HEK293 (cell line): ENCODE measurements around the gene PKNOX2.

Source experiments
- CTCF ChIA-PET: fragments of 350-600 bp; formaldehyde crosslinking; extraction: SDS; loops from one replicate; lab custom pipeline; 2021; ENCODE audit warnings: antibody characterized with exemption; lab: Yijun Ruan, JAX
- POLR2A ChIA-PET: fragments of 300-600 bp; formaldehyde crosslinking; extraction: SDS; loops from one replicate; lab custom pipeline; 2020; ENCODE audit warnings: antibody characterized with exemption, inconsistent platforms; lab: Yijun Ruan, JAX
- H3K27ac ChIP-seq: fragments of 200-500 bp; sonication (Bioruptor generic); 2 replicates; pipeline ENCODE4 v1.5.1; 2014; ENCODE audit warnings: low read depth, low read length, control low read depth, inconsistent platforms; ENCODE audit errors: extremely low read depth
- H3K36me3 ChIP-seq, 2 experiments: fragments of 200-500 bp in 1 of 2; sonication (Bioruptor generic) in 1 of 2; 1 replicate in 1 of 2; 2 replicates in 1 of 2; pipeline ENCODE4 v1.5.1; 2014 to 2017; ENCODE audit warnings: inconsistent platforms in 2 of 2, low read length in 2 of 2; ENCODE audit not compliant: control insufficient read depth in 2 of 2, insufficient read depth in 1 of 2
- H3K4me1 ChIP-seq: fragments of 200-500 bp; sonication (Bioruptor generic); 2 replicates; pipeline ENCODE4 v1.5.1; 2014; ENCODE audit warnings: mild to moderate bottlenecking, low read length, inconsistent platforms; ENCODE audit not compliant: control insufficient read depth, insufficient read depth
- H3K4me3 ChIP-seq: 2 replicates; pipeline ENCODE4 v1.5.1; 2011; ENCODE audit warnings: low read depth, mild to moderate bottlenecking, control low read depth, low read length, moderate library complexity
- H3K9me3 ChIP-seq: fragments of 200-500 bp; sonication (Bioruptor generic); 2 replicates; pipeline ENCODE4 v1.5.1; 2014; ENCODE audit warnings: low read depth, low read length, inconsistent platforms; ENCODE audit not compliant: control insufficient read depth, insufficient read depth
- BCL11A ChIP-seq: fragments of 450-650 bp; formaldehyde crosslinking; IDR thresholded peaks from 2 replicates; pipeline ENCODE4 v1.5.1; 2016; ENCODE audit warnings: low read depth, missing biosample characterization, missing genetic modification characterization
- GLI2 ChIP-seq: fragments of 450-650 bp; formaldehyde crosslinking; IDR thresholded peaks from 2 replicates; pipeline ENCODE4; 2017; ENCODE audit warnings: missing biosample characterization, missing genetic modification characterization, low read depth, borderline replicate concordance
- KLF10 ChIP-seq: fragments of 450-650 bp; IDR thresholded peaks from 2 replicates; pipeline ENCODE4 v1.5.1; 2018; ENCODE audit warnings: missing biosample characterization, mild to moderate bottlenecking, missing genetic modification characterization
- KLF8 ChIP-seq: fragments of 450-650 bp; formaldehyde crosslinking; IDR thresholded peaks from 2 replicates; pipeline ENCODE4 v1.5.1; 2016; ENCODE audit warnings: missing biosample characterization, missing genetic modification characterization
- ZEB2 ChIP-seq: fragments of 450-650 bp; formaldehyde crosslinking; IDR thresholded peaks from 2 replicates; pipeline ENCODE4 v1.5.1; 2016; ENCODE audit warnings: missing biosample characterization, missing genetic modification characterization
- ZNF140 ChIP-seq: fragments of 450-650 bp; formaldehyde crosslinking; IDR thresholded peaks from 2 replicates; pipeline ENCODE4 v1.5.1; 2016; ENCODE audit warnings: missing biosample characterization, missing genetic modification characterization
- ZNF155 ChIP-seq: fragments of 450-650 bp; formaldehyde crosslinking; IDR thresholded peaks from 2 replicates; pipeline ENCODE4 v1.5.1; 2016; ENCODE audit warnings: missing biosample characterization, missing genetic modification characterization
- ZNF324 ChIP-seq: fragments of 450-650 bp; formaldehyde crosslinking; IDR thresholded peaks from 2 replicates; pipeline ENCODE4 v1.5.1; 2016; ENCODE audit warnings: missing biosample characterization, missing genetic modification characterization
- ZNF544 ChIP-seq: fragments of 450-650 bp; formaldehyde crosslinking; IDR thresholded peaks from 2 replicates; pipeline ENCODE4 v1.5.0; 2017; ENCODE audit warnings: missing biosample characterization, missing genetic modification characterization
- ZNF585B ChIP-seq: fragments of 450-650 bp; formaldehyde crosslinking; IDR thresholded peaks from 2 replicates; pipeline ENCODE4 v1.5.1; 2016; ENCODE audit warnings: missing biosample characterization, missing genetic modification characterization
- ZNF654 ChIP-seq: fragments of 450-650 bp; formaldehyde crosslinking; IDR thresholded peaks from 2 replicates; pipeline ENCODE4 v1.5.1; 2016; ENCODE audit warnings: low read depth, missing biosample characterization, missing genetic modification characterization
- ZNF777 ChIP-seq: fragments of 450-650 bp; formaldehyde crosslinking; IDR thresholded peaks from 2 replicates; pipeline ENCODE4 v1.5.1; 2017; ENCODE audit warnings: missing biosample characterization, missing genetic modification characterization, borderline replicate concordance
- ZNF792 ChIP-seq: fragments of 450-650 bp; formaldehyde crosslinking; IDR thresholded peaks from 2 replicates; pipeline ENCODE4 v1.5.1; 2016; ENCODE audit warnings: missing biosample characterization, missing genetic modification characterization
- TF ChIP-seq, protein P1 (sequence below): fragments of 450-650 bp; formaldehyde crosslinking; IDR thresholded peaks from 2 replicates; pipeline ENCODE4 v1.5.1; 2016; ENCODE audit warnings: missing biosample characterization, missing genetic modification characterization, low read depth
- TF ChIP-seq, protein P2 (sequence below): fragments of 450-650 bp; formaldehyde crosslinking; conservative IDR thresholded peaks from 2 replicates; pipeline ENCODE4 v1.5.1; 2016; ENCODE audit warnings: low read depth, missing biosample characterization, missing genetic modification characterization
- TF ChIP-seq, protein P3 (sequence below): fragments of 450-650 bp; formaldehyde crosslinking; IDR thresholded peaks from 2 replicates; pipeline ENCODE4 v1.5.1; 2016; ENCODE audit warnings: missing biosample characterization, missing genetic modification characterization
- TF ChIP-seq, protein P4 (sequence below): fragments of 450-650 bp; IDR thresholded peaks from 2 replicates; pipeline ENCODE4 v1.5.1; 2018; ENCODE audit warnings: missing biosample characterization, missing genetic modification characterization

Gene PKNOX2

DNA sequence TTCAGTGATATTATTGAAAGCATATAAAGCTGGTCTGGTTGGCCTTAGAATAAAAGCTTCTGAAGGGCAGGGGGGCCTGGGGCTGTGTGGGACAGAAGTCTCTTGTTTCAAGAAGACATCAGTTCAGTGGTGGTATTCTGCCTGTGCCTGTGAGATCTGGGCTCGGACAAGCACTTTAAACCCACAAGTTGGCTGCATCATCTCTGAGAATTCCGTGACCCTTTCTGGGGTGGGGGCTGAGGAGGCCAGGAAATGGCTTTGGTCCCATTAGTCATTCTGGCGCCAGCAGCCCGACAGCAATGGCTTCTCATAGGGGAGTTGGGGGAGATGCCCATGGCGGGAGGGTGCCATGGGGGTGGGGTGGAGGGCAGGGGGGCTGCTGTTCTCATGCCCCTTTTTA lies 104.1 kb downstream of the PKNOX2 start:
- Histone ChIP-seq H3K36me3 (no peaks in the 10 kb centered on the region), H3K4me1 (no peaks in the 10 kb centered on the region), H3K27ac (no peak overlapping the region)
- ChIA-PET CTCF (no interaction called here), POLR2A (no interaction called here)
- TF ChIP-seq, protein P1, sequence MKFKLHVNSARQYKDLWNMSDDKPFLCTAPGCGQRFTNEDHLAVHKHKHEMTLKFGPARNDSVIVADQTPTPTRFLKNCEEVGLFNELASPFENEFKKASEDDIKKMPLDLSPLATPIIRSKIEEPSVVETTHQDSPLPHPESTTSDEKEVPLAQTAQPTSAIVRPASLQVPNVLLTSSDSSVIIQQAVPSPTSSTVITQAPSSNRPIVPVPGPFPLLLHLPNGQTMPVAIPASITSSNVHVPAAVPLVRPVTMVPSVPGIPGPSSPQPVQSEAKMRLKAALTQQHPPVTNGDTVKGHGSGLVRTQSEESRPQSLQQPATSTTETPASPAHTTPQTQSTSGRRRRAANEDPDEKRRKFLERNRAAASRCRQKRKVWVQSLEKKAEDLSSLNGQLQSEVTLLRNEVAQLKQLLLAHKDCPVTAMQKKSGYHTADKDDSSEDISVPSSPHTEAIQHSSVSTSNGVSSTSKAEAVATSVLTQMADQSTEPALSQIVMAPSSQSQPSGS (tag by site-specific recombination) = no peak
- TF ChIP-seq, all 188 proteins: peak for 0
- Histone ChIP-seq H3K4me3 (no peak overlapping the region), H3K9me3 (no peaks in the 10 kb centered on the region)

DNA sequence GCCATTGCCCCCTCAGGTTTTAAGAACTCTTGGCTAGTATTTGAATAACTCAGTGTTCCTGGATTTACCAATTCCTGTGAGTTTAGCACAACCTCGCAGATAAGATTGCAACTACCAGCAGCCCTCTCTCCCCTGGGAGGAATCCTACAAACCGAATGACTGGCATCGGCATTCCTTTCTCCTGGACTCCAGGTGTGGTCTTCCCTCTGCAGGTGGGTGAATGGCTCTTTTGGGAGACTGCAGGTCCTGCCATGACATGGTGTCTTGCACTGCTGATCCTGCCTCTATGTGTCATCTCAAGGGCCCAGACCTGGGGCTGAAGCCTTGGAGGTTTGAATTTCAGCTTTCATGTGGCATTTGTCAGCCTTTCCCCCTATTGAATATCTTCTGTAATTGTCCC lies 105.6 kb downstream of the PKNOX2 start:
- no peak for TF ChIP-seq ZNF792 (tag by site-specific recombination)
- TF ChIP-seq, protein P2, sequence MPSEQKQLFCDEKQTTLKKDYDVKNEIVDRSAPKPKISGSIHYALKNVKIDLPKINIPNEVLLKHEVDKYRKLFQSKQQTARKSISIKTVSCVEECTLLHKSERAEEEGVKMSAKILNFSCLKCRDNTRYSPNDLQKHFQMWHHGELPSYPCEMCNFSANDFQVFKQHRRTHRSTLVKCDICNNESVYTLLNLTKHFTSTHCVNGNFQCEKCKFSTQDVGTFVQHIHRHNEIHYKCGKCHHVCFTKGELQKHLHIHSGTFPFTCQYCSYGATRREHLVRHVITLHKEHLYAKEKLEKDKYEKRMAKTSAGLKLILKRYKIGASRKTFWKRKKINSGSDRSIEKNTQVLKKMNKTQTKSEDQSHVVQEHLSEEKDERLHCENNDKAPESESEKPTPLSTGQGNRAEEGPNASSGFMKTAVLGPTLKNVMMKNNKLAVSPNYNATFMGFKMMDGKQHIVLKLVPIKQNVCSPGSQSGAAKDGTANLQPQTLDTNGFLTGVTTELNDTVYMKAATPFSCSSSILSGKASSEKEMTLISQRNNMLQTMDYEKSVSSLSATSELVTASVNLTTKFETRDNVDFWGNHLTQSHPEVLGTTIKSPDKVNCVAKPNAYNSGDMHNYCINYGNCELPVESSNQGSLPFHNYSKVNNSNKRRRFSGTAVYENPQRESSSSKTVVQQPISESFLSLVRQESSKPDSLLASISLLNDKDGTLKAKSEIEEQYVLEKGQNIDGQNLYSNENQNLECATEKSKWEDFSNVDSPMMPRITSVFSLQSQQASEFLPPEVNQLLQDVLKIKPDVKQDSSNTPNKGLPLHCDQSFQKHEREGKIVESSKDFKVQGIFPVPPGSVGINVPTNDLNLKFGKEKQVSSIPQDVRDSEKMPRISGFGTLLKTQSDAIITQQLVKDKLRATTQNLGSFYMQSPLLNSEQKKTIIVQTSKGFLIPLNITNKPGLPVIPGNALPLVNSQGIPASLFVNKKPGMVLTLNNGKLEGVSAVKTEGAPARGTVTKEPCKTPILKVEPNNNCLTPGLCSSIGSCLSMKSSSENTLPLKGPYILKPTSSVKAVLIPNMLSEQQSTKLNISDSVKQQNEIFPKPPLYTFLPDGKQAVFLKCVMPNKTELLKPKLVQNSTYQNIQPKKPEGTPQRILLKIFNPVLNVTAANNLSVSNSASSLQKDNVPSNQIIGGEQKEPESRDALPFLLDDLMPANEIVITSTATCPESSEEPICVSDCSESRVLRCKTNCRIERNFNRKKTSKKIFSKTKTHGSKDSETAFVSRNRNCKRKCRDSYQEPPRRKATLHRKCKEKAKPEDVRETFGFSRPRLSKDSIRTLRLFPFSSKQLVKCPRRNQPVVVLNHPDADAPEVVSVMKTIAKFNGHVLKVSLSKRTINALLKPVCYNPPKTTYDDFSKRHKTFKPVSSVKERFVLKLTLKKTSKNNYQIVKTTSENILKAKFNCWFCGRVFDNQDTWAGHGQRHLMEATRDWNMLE (tag by site-specific recombination) = no peak
- POLR2A ChIA-PET = no interaction called here
- Histone ChIP-seq H3K27ac (no peak overlapping the region), H3K4me1 (no peaks in the 10 kb centered on the region), H3K9me3 (no peaks in the 10 kb centered on the region), H3K4me3 (no peak overlapping the region), H3K36me3 (no peaks in the 10 kb centered on the region)
- CTCF ChIA-PET = no interaction called here

DNA sequence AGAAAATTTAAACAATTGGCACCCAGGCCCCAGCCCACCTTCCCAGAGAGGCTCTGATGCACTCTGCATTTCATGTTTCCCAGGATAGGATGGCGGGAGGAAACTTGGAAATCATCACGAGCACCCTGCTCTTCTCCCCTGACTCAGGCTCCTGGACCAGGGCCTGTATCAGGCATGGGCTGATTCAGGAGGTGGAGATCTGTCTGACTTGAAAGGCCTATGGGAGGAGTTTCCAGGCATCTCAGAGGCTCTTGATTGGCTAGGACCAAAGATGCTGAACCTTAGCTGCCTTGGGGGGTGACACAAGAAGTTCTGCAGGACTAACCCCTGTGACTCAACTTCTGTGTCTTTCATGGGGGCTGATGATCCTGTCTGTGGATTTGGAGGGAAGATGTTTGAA lies 106.2 kb downstream of the PKNOX2 start:
- TF ChIP-seq KLF10 (no peak), KLF8 (tag by site-specific recombination) (no peak), ZNF585B (no peak), BCL11A (tag by site-specific recombination) (no peak), GLI2 (tag by site-specific recombination) (no peak), ZNF140 (tag by site-specific recombination) (no peak)
- CTCF ChIA-PET = no interaction called here
- peaks cover under 1% of the 10 kb centered on the region; the same call in 1 of the 2 replicates for H3K4me1 ChIP-seq
- H3K9me3 ChIP-seq = no peaks in the 10 kb centered on the region
- no peak overlapping the region for H3K27ac ChIP-seq
- POLR2A ChIA-PET = no interaction called here
- H3K36me3 ChIP-seq = no peaks in the 10 kb centered on the region
- no peak overlapping the region for H3K4me3 ChIP-seq

DNA sequence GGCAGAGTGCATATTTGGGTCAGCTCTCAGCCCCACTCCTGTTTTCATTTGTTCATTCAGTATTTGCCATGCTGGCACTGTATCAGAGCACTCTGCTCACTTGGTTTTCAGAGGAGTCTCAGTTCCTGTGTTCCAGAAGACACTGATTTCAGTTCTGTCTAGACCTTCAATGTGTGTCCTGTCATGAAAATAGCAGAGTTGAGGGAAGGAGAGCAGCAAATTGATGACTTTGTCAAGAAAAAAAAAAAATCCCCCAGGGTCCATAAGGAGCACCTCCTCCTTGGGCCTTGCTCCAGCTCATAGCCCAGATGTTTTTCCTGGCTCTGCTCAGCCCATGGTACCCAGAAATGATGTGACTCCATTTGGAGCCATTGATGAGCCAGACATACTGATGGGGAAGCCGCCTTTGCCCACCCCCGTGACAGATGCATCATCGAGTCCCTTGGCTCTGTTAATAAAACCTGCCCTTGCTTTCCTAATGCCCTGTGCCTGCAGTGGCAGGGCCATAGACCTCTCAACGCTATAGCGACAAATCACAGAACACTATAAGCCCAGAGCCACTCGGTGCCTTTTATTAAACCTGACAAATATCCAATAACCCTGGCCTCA lies 107.0 kb downstream of the PKNOX2 start:
- H3K4me3 ChIP-seq = no peak overlapping the region
- no peaks in the 10 kb centered on the region for H3K36me3 ChIP-seq
- no peak overlapping the region for H3K27ac ChIP-seq
- H3K9me3 ChIP-seq = no peaks in the 10 kb centered on the region
- CTCF ChIA-PET = no interaction called here
- TF ChIP-seq GLI2 (tag by site-specific recombination) (no peak), ZEB2 (tag by site-specific recombination) (no peak), ZNF155 (tag by site-specific recombination) (no peak), ZNF324 (tag by site-specific recombination) (no peak), ZNF654 (no peak), ZNF777 (tag by site-specific recombination) (no peak), ZNF544 (tag by site-specific recombination) (no peak)
- TF ChIP-seq, protein P3, sequence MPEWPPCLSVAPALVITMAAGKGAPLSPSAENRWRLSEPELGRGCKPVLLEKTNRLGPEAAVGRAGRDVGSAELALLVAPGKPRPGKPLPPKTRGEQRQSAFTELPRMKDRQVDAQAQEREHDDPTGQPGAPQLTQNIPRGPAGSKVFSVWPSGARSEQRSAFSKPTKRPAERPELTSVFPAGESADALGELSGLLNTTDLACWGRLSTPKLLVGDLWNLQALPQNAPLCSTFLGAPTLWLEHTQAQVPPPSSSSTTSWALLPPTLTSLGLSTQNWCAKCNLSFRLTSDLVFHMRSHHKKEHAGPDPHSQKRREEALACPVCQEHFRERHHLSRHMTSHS (tag by site-specific recombination) = no peak
- TF ChIP-seq, protein P4, sequence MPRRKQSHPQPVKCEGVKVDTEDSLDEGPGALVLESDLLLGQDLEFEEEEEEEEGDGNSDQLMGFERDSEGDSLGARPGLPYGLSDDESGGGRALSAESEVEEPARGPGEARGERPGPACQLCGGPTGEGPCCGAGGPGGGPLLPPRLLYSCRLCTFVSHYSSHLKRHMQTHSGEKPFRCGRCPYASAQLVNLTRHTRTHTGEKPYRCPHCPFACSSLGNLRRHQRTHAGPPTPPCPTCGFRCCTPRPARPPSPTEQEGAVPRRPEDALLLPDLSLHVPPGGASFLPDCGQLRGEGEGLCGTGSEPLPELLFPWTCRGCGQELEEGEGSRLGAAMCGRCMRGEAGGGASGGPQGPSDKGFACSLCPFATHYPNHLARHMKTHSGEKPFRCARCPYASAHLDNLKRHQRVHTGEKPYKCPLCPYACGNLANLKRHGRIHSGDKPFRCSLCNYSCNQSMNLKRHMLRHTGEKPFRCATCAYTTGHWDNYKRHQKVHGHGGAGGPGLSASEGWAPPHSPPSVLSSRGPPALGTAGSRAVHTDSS = no peak
- H3K4me1 ChIP-seq = peaks cover 6% of the 10 kb centered on the region
- POLR2A ChIA-PET = no interaction called here
